Activated CD8-positive, alpha-beta T cell treated with anti-CD3 and anti-CD28 coated beads for 36 hours (primary cell): ENCODE data around the gene PTDSS2. TPM values are rescaled to one million over a fixed set of nuclear protein-coding genes. Genes with fewer than 3 reads are reported as not detected.

Experiments
- ATAC-seq: fragments of 200-7000 bp; cut with Tn5 transposase; one replicate; pipeline ENCODE4 v1.10.0; 2021; ENCODE audit warnings: mild to moderate bottlenecking, moderate library complexity
- CTCF ChIA-PET: fragments of 350-600 bp; sonication (Branson Sonifier 250); formaldehyde crosslinking; loops from one replicate; lab custom pipeline; 2021; ENCODE audit warnings: antibody characterized with exemption; lab: Charles Lee
- POLR2A ChIA-PET: fragments of 350-600 bp; sonication (Branson Sonifier 250); formaldehyde crosslinking; loops from one replicate; lab custom pipeline; 2021; ENCODE audit warnings: antibody characterized with exemption; lab: Charles Lee
- DNase-seq: peaks from one replicate; pipeline ENCODE4 v3.0.0-alpha.2; 2020
- H3K27ac Mint-ChIP-seq: one replicate; pipeline ENCODE4 v1.8.0; 2021; ENCODE audit warnings: mild to moderate bottlenecking, mixed read lengths
- H3K27me3 Mint-ChIP-seq: one replicate; pipeline ENCODE4 v1.8.0; 2021; ENCODE audit warnings: mixed read lengths
- H3K36me3 Mint-ChIP-seq: one replicate; pipeline ENCODE4 v1.8.0; 2021; ENCODE audit warnings: low read depth, mixed read lengths
- H3K4me1 Mint-ChIP-seq: one replicate; pipeline ENCODE4 v1.8.0; 2021; ENCODE audit warnings: low read depth, mixed read lengths
- H3K4me3 Mint-ChIP-seq: one replicate; pipeline ENCODE4 v1.8.0; 2021; ENCODE audit warnings: mild to moderate bottlenecking, moderate library complexity, mixed read lengths
- H3K9me3 Mint-ChIP-seq: one replicate; pipeline ENCODE4 v1.8.0; 2021; ENCODE audit warnings: mixed read lengths
- CTCF ChIP-seq: fragments of 200-600 bp; IDR thresholded peaks from one replicate; pipeline ENCODE4 v1.8.0; 2022; ENCODE audit warnings: antibody characterized with exemption, mild to moderate bottlenecking
- intact Hi-C: fragments of 100-400 bp; cut with micrococcal nuclease; formaldehyde crosslinking; loops from one replicate; pipeline ENCODE4 v1.10.0; 2022
- total RNA-seq, 2 experiments: library from RNA; stranded (reverse); gene quantifications; one replicate each; pipeline ENCODE4 v1.2.3, GENCODE V29; 2021

Gene PTDSS2
- total RNA-seq, 2 experiments from 2014 or later: 17.4 to 18.0 TPM

GRCh38 chr11:528166-528814 lies 78.2 kb downstream of the PTDSS2 start:
- intact Hi-C loops: no loop called here
- no peaks in the 10 kb centered on the region for H3K27me3 Mint-ChIP-seq
- ATAC-seq (no peak), DNase-seq (no peak)
- no peak overlapping the region for H3K27ac Mint-ChIP-seq
- H3K9me3 Mint-ChIP-seq: no peaks in the 10 kb centered on the region
- no peaks in the 10 kb centered on the region for H3K36me3 Mint-ChIP-seq
- POLR2A ChIA-PET: no interaction called here
- CTCF ChIA-PET: no interaction called here
- H3K4me1 Mint-ChIP-seq: no peaks in the 10 kb centered on the region
- no peak overlapping the region for H3K4me3 Mint-ChIP-seq
- no peak for TF ChIP-seq CTCF

- no peak for DNase-seq
- Mint-ChIP-seq H3K4me3 (no peak overlapping the region), H3K27ac (no peak overlapping the region), H3K27me3 (no peaks in the 10 kb centered on the region), H3K9me3 (no peaks in the 10 kb centered on the region), H3K4me1 (no peaks in the 10 kb centered on the region), H3K36me3 (no peaks in the 10 kb centered on the region)
- intact Hi-C loops: no loop called here
- no peak for ATAC-seq
- ChIA-PET POLR2A (no interaction called here), CTCF (interaction anchor here (1.0 kb wide), 1 partner anchor 11 kb away, joined by 4 read pairs; no protein-coding TSS in a partner anchor)
- TF ChIP-seq CTCF: no peak
Observed at GRCh38 chr11:528815-529727, 79.0 kb downstream of the PTDSS2 start.

GRCh38 chr11:529728-530411 lies 79.8 kb downstream of the PTDSS2 start:
- POLR2A ChIA-PET: no interaction called here
- Mint-ChIP-seq H3K4me3 (no peak overlapping the region), H3K36me3 (no peaks in the 10 kb centered on the region), H3K27ac (no peak overlapping the region), H3K4me1 (no peaks in the 10 kb centered on the region), H3K27me3 (no peaks in the 10 kb centered on the region), H3K9me3 (no peaks in the 10 kb centered on the region)
- intact Hi-C loops: no loop called here
- DNase-seq: no peak
- no peak for TF ChIP-seq CTCF
- ATAC-seq: no peak
- CTCF ChIA-PET: interaction anchor here (1.0 kb wide), 1 partner anchor 12 kb away, joined by 4 read pairs; no protein-coding TSS in a partner anchor

GRCh38 chr11:530960-531831 lies 81.1 kb downstream of the PTDSS2 start:
- DNase-seq (no peak), ATAC-seq (no peak)
- CTCF ChIA-PET: no interaction called here
- H3K27me3 Mint-ChIP-seq: no peaks in the 10 kb centered on the region
- POLR2A ChIA-PET: interaction anchor here (1.2 to 2.0 kb wide), 2 partner anchors 12 to 25 kb away, joined by 3 to 5 read pairs; partner anchors contain the start of gene RNH1
- no peaks in the 10 kb centered on the region for H3K36me3 Mint-ChIP-seq
- no peak overlapping the region for H3K4me3 Mint-ChIP-seq
- intact Hi-C loops: no loop called here
- H3K4me1 Mint-ChIP-seq: no peaks in the 10 kb centered on the region
- TF ChIP-seq CTCF: no peak
- no peak overlapping the region for H3K27ac Mint-ChIP-seq
- no peaks in the 10 kb centered on the region for H3K9me3 Mint-ChIP-seq
